Measurements from ENCODE around the gene FASN. TPM values are rescaled to one million over a fixed set of nuclear protein-coding genes. Genes with fewer than 3 reads are reported as not detected.

Gene FASN
- total and polyA plus RNA-seq, 2 of the 13 experiments (the other 11 are each of a cell fraction or from before 2014, with no cell fraction given) = 51.7 to 101 TPM

DNA sequence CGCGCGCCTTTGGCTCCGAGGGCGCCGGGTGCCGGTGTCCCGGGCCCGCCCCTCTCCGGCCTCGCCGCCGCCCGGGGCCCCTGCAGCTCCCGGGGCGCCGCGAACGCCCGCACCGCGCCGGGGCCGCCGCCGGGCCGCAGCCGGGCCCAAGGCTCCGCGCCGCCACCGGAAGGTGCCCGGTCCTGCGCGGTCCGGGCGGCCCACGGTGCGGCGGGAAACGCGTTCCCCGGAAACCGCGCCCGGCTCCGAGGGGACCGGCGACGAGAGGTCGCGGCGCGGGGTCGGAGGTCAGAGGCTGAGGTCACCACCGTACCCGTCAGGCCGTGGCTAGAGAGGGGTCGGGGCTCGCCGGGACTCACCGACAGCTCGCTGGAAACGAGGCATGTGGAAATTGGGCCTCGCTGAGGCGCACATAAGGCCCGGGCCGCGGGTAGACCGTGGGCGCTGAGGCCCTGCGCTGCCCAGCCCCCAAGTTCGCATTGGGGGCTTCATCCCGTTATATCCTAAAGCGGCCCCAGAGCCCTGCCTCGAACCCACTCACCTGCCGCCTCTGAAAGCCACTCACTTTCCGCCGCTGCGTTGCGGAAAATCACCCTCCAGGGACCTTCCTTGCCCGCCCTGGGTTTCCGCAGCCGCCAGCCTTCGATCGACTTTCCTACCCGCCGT is 32.3 kb downstream of the FASN start, which contains the start of gene DUS1L (continued):
- TF ChIP-seq ZNF280B (CRISPR knock-in tag; IDR thresholded peaks at IDR 0.05; ENCODE audit: borderline replicate concordance) (peak; percentile 73; the same call in 1 of the 2 replicates), HOXA5 (CRISPR knock-in tag; IDR thresholded peaks at IDR 0.05) (0 out of 2 replicates have a peak, but pooled peaks have one; percentile 59), CREBL2 (CRISPR knock-in tag; IDR thresholded peaks at IDR 0.05; ENCODE audit: borderline replicate concordance) (0 out of 2 replicates have a peak, but pooled peaks have one; percentile 36), ZNF570 (CRISPR knock-in tag; IDR thresholded peaks at IDR 0.05; ENCODE audit: borderline replicate concordance) (no peak), XBP1 (CRISPR knock-in tag; IDR thresholded peaks at IDR 0.05) (no peak), POGZ (CRISPR knock-in tag; IDR thresholded peaks at IDR 0.05) (peak; percentile 94), RARA (CRISPR knock-in tag; IDR thresholded peaks at IDR 0.05) (peak; percentile 73), ZFP90 (CRISPR knock-in tag; IDR thresholded peaks at IDR 0.05; ENCODE audit: borderline replicate concordance) (no peak), ZNF558 (CRISPR knock-in tag; IDR thresholded peaks at IDR 0.05; ENCODE audit: borderline replicate concordance) (no peak; the same call in 1 of the 2 replicates), ZIK1 (CRISPR knock-in tag; IDR thresholded peaks at IDR 0.05; ENCODE audit: borderline replicate concordance, low read depth) (peak; percentile 97), TP53 (CRISPR knock-in tag; conservative IDR thresholded peaks at IDR 0.05) (peak; percentile 72), MAF1 (CRISPR knock-in tag; IDR thresholded peaks at IDR 0.05; ENCODE audit: borderline replicate concordance) (no peak), MED13 (CRISPR knock-in tag; IDR thresholded peaks at IDR 0.05) (peak; percentile 85; the same call in 1 of the 2 replicates), HCFC1 (IDR thresholded peaks at IDR 0.05; ENCODE audit: low read depth, low read length) (peak; percentile 79), ZNF678 (CRISPR knock-in tag; IDR thresholded peaks at IDR 0.05) (peak; percentile 86; the same call in 1 of the 2 replicates), ZNF530 (CRISPR knock-in tag; IDR thresholded peaks at IDR 0.05; ENCODE audit: low read depth) (no peak), FOXC1 (CRISPR knock-in tag; IDR thresholded peaks at IDR 0.05; ENCODE audit: borderline replicate concordance) (peak; percentile 72; the same call in 1 of the 2 replicates), PHF5A (CRISPR knock-in tag; IDR thresholded peaks at IDR 0.05; ENCODE audit: low read depth, unreplicated experiment) (peak; percentile 69), ZFY (CRISPR knock-in tag; IDR thresholded peaks at IDR 0.05) (peak; percentile 94), ZFYVE20 (CRISPR knock-in tag; IDR thresholded peaks at IDR 0.05; ENCODE audit: borderline replicate concordance, low read depth) (peak; percentile 93; the same call in 1 of the 2 replicates), GABPA (IDR thresholded peaks at IDR 0.05; ENCODE audit: low read depth, low read length) (no peak), GABPA (CRISPR knock-in tag; IDR thresholded peaks at IDR 0.05; ENCODE audit: low read depth) (peak; percentile 87)
- TF ChIP-seq, protein P1, sequence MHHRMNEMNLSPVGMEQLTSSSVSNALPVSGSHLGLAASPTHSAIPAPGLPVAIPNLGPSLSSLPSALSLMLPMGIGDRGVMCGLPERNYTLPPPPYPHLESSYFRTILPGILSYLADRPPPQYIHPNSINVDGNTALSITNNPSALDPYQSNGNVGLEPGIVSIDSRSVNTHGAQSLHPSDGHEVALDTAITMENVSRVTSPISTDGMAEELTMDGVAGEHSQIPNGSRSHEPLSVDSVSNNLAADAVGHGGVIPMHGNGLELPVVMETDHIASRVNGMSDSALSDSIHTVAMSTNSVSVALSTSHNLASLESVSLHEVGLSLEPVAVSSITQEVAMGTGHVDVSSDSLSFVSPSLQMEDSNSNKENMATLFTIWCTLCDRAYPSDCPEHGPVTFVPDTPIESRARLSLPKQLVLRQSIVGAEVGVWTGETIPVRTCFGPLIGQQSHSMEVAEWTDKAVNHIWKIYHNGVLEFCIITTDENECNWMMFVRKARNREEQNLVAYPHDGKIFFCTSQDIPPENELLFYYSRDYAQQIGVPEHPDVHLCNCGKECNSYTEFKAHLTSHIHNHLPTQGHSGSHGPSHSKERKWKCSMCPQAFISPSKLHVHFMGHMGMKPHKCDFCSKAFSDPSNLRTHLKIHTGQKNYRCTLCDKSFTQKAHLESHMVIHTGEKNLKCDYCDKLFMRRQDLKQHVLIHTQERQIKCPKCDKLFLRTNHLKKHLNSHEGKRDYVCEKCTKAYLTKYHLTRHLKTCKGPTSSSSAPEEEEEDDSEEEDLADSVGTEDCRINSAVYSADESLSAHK (CRISPR knock-in tag; IDR thresholded peaks at IDR 0.05; ENCODE audit: borderline replicate concordance) = peak; percentile 48; the same call in 1 of the 2 replicates
- TF ChIP-seq, protein P2, sequence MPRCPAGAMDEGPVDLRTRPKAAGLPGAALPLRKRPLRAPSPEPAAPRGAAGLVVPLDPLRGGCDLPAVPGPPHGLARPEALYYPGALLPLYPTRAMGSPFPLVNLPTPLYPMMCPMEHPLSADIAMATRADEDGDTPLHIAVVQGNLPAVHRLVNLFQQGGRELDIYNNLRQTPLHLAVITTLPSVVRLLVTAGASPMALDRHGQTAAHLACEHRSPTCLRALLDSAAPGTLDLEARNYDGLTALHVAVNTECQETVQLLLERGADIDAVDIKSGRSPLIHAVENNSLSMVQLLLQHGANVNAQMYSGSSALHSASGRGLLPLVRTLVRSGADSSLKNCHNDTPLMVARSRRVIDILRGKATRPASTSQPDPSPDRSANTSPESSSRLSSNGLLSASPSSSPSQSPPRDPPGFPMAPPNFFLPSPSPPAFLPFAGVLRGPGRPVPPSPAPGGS (CRISPR knock-in tag; IDR thresholded peaks at IDR 0.05) = peak; percentile 77

Measured in HepG2 (cell line).